Astrocyte of the spinal cord (primary cell): ENCODE data around the gene TSPAN31.

Source experiments
- DNase-seq: peaks from one replicate; pipeline ENCODE4 v3.0.0; 2011; ENCODE audit warnings: low read depth, low spot score
- H3K4me3 ChIP-seq: 2 replicates; pipeline ENCODE4 v1.5.1; 2011; ENCODE audit warnings: low read depth, mild to moderate bottlenecking, low read length, moderate library complexity
- CTCF ChIP-seq: IDR thresholded peaks from 2 replicates; pipeline ENCODE4 v1.5.1; 2012; ENCODE audit warnings: low read depth, mild to moderate bottlenecking, low read length, inconsistent platforms
- in situ Hi-C: cut with HindIII; loops from 2 replicates; pipeline ENCODE4 v1.10.0; 2017; ENCODE audit warnings: low sequenced_read_pairs

The TSPAN31 gene

GRCh38 chr12:57752668-57753000 lies 7.8 kb downstream of the TSPAN31 start:
- in situ Hi-C loops: no loop called here
- no peak for DNase-seq
- no peak for TF ChIP-seq CTCF
- H3K4me3 ChIP-seq: peak overlapping the region; percentile 23

- TF ChIP-seq CTCF: no peak
- in situ Hi-C loops: no loop called here
- no peak overlapping the region for H3K4me3 ChIP-seq
- no peak for DNase-seq
Observed at GRCh38 chr12:57753756-57754337, 9.0 kb downstream of the TSPAN31 start.

- no peak for TF ChIP-seq CTCF
- in situ Hi-C loops: no loop called here
- H3K4me3 ChIP-seq: peak within 1 kb of the TSS; percentile 46
- DNase-seq: no peak
Observed at GRCh38 chr12:57754411-57755193, 9.8 kb downstream of the TSPAN31 start, which contains the start of gene MARCHF9. MARCHF9 (plus strand) TSS chr12:57755103; CDS start chr12:57755529, 426 bp downstream.

- H3K4me3 ChIP-seq: peak overlapping the region; percentile 46
- TF ChIP-seq CTCF: no peak
- in situ Hi-C loops: no loop called here
- no peak for DNase-seq
Observed at GRCh38 chr12:57755194-57755453, 10.3 kb downstream of the TSPAN31 start.

- DNase-seq: no peak
- peak overlapping the region; percentile 46 for H3K4me3 ChIP-seq
- in situ Hi-C loops: no loop called here
- no peak for TF ChIP-seq CTCF
Observed at GRCh38 chr12:57755454-57756372, 10.9 kb downstream of the TSPAN31 start.

- in situ Hi-C loops: no loop called here
- peak; percentile 76 for TF ChIP-seq CTCF
- H3K4me3 ChIP-seq: no peak overlapping the region
- DNase-seq: no peak
Observed at GRCh38 chr12:57756406-57757341, 11.8 kb downstream of the TSPAN31 start.
